NCI-H2227 (cell line): ENCODE results near the gene ZNF319.

Experiments used
- DNase-seq: peaks from one replicate; lab custom pipeline; 2025; ENCODE audit not compliant: unreplicated experiment; lab: John Stamatoyannopoulos, UW

Gene ZNF319

DNA sequence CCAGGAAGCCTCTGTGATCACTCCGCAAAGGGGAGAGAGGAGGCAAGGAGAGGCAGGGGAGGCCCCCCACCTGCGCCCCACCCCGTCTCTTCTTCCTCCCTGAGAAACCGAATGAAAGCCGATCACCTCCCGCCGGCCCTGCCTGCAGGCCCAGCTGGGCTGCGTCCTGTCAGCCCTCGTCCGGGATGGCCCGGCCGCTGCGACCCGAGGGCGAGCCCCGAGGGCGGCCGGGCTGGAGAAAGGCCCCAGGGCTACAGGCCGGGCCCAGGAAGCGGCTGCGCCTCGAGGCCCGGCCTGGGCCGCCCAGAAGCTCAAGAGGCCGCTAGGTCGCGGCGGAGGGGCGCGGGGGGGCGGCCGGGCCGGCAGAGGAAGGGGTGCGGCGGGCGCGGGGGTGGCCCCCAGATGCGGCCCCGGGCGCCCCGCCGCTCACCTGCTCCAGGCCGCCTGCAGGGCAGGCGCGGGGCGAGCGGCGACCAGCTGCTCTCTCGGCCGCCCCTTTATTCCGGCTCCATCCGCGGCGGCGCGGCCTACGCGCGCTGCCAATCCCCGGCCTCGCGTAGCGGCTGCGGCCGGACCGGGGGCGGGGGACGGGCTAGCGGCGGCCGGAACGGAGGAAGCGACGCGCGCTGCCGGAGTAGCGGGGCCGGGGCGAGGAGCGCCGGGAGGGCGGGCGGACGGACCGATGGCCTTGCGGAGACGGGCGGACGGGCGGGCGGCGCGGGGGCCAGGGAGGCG is at the start of gene ZNF319:
ZNF319 (minus strand) TSS at position 702 of the 735 bp plus-strand sequence. CDS start 2,407 bp downstream, outside the sequence.
- DNase-seq: peak; percentile 49

DNA sequence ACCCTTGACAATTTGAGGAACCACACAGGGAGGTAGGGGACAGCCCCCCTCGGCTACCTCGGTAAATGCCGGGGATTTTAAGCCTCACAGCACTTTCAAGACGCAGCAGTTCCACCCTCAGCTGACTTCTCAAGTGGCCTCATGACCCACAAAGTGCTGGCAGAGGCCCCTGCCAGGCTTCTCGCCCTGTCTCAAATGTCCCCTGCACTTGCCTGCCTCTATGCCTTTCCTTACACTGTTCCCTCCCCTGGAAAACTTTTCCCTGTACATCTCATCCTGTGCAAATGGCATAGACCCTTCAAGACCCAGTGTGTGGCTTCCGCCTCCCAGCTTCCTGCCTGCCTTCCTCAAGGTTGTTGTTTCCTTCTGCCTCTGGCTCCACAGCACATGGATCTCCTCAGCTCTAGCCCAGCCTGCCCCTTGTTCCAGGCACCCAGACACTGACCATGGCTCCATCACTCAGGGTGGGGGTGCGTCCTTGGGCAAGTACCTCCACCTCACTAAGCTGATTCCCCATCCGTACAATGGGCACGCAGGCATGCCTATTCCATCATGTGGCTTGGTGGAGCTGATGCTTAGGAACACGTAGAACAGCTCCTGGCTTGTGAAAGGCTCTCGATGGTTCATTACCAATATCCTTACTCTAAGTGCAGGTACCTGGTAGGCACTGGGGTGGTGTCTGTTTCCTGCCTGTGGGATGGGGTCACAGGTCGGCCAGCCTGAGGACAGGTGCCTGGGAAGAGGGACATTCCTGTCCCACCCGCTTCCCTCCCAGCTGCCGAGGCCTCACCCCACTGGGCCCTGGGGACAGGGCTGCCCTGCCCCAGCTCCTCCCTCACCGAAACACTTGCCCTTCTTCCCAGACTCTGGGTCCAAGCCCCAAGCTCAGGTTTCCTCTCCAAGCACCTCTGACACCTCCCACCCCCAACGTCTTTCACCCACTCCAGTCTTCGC is 49.0 kb upstream of the ZNF319 start:
- no peak for DNase-seq

DNA sequence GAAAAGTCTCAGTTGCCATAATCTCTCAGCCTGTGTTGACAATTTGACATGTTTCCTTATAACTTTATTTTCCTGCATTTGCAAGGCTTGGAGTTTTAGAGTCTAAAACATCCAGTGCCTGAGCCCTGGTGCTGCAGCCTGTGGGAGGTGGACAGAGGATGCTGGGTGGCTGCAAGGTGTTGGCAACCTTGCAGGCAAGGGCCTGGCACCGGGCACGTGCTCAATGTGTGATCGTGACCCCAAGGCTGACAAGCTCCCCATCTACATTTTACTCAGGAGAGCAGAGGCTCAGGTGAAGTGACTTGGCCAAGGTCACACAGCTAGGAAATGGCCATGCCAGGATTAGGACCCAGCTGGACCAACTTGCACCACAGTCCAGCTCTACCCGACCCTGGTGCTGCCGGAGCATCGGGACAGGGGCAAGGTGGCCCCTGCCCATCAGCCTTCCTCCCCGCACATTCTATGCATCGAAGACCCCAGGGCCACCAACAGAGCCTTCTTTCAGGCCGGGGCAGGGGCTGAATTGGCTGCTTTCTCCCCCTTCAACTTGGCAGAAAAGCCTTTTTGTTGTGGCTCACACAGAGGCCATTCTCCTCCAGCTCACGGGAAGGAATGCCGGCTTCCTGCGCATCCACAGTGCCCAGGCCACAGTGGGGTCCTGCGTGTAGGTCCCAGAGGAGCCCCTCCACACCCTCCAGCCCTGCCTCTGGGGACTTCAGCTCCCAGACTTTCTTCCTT is 48.2 kb upstream of the ZNF319 start:
- no peak for DNase-seq

DNA sequence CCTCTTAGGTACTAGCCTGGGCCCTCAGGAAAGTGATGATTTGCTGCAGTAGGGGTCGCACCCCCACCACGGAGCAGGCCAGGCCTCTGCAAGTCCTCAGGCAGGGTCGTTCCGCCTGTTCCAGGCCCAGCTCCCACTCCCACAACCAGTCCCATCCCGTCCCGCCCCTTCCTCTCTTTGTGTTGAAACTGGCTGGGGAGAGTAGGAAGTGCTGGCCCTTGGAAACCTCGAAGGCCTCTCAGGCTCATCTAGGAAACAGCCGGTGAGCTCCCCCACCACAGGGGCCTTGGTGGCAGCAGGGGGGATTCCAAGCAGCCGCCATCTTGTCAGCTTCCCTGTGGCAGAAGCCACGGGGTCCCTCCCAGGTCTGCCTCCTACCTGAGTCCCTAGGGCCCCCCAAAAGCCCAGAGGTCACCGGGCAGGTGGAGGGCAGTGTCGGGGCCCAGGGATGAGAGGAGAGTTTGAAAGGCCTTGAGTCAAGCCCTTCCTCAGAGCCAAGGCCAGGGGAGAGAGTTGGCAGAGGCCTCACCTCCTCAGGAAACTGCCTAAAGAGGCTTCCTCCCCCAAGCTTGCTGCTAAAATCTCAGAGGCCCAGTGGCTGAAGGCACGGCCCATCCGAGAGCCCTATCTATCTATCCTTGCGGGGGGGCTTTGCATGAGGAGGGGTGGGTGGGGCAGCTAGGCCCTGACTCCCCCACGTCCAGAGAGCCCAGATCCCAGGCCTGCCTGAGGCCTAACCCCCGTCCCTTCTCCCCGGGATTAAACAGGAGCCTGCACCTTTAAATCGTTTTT is 47.3 kb upstream of the ZNF319 start:
- DNase-seq: no peak

DNA sequence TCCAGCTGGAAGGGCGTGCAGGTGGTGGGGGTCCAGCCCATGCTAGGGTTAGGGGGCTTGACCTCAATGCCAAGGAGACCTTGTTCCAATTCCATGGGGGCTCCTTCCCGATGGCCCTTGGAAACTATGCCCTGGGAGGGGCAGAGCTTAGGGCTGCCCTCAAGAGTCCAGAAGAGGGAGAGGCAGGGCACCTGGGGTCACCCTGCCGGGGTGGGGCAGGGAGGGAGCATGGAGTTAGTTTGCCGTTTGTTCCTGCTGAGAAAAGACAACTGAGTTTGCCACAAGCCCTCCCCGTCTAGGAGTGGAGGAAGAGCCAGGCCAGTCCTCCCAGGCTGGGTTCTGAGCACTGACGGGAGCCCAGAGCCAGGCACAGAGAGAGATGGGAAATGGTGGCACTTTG is 46.5 kb upstream of the ZNF319 start:
- DNase-seq: no peak

DNA sequence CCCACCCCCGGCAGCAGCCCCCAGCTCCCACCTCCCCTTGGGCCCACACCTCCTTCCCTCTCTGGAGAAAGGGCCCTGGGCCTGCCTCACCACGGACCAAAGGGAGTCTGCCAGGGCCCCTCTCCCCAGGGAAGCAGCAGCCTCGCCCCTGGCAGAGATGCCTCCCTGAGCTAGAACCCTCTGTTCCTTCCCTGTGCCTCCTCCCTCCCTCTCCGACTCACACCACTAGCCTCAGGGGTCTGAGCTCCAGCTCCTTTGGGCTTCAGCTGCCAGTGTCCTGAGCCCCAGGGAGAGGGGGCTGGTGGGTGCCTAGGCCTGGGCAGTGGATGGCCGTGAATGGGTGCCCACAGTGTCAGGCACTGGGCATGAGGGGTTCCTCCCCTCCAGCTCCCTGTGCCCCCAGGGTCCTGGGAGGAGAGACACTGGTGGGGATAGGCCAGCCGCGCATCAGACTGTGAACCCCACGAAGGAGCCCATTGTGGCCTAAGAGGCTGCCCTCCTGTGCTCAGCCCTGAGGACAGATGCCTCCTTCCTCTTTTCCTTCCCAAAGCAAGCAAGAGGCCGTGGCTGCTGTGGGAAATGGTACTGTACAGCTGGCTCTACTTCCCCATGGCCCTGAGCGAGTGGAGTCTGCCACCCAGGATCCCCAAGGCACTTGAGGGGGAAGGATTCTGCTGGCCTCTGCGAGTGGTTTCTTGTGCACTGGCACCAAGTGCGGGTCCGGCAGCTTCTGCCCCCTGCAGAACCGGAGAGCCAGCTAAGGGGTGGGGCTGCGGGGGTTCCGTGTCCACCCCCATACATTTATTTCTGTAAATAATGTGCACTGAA is 45.8 kb upstream of the ZNF319 start:
- no peak for DNase-seq

DNA sequence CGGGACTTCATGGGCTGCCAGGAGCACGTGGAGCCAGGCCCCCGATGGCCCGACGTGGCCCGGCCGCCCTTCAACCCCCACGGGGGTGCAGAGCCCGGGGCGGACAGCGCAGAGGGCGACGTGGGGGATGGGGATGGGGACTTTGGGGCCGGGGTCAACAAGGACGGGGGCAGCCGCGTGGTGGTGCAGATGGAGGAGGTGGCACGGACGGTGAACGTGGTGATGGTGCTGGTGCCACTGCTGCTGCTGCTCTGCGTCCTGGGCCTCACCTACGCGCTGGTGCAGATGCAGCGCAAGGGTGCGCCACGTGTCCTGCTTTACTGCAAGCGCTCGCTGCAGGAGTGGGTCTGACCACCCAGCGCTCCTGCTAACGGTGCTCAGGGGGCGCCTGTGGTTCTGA is 44.6 kb upstream of the ZNF319 start:
- no peak for DNase-seq

DNA sequence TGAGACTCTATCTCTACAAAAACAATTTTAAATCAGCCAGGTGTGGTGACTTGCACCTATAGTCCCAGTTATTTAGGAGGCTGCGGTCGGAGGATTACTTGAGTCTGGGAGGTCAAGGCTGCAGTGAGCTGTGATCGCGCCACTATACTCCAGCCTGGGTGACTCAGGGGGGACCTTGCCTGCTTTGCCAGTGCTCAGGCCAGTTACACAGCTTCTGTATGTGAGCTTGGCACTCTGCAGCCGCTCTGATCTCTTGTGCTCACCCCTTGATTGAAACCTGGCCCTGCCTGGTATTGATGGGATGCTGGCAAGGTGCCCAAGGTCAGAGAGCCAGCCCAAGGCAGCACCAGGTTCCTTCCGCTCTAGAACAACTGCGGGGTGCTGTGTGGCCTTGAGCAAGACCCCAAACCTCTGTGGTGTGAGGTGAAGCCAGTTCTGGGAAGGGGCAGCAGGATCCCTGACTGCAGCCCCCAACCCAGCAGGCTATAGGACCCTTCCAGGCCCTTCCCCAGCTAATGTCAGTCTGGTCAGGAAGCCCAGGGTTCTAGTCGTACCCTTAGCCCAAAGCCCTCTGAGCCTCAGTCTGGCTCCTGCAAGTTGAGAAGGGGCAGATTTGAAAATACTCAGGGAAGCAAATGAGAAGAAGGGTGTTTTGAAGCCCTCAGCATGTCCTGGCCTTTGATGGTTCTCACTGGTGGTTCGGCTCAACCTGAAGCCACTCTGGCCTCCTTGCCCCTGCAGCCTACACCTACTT is 44.0 kb upstream of the ZNF319 start:
- DNase-seq: no peak

DNA sequence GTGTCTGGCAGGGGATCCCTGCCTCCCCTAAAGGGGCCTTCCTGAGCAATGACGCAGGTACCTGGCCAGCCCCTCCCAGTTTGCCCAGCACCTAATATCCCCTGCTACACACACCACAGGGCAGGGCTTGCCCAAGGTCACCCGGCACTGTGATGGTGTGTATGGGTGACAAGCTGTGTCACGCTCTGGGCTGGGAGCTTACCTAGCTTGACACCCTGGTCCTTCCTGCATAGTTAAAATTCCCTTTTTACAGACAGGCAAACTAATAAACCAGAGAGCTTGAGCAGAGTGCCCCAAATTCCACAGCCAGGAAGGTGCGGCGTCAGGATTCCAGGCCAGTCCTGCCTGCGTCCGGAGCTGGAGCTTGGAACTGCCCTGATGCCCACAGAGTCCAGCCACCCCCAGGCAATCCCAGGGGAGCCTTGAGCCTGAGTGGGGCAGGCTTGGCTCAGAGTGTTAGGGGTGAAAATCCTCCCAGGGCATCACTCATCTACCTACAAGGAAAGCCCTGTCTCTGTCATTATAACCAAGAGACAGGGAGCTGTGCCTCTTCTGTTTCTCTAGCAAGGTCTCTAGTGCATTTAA is 43.2 kb upstream of the ZNF319 start:
- no peak for DNase-seq

DNA sequence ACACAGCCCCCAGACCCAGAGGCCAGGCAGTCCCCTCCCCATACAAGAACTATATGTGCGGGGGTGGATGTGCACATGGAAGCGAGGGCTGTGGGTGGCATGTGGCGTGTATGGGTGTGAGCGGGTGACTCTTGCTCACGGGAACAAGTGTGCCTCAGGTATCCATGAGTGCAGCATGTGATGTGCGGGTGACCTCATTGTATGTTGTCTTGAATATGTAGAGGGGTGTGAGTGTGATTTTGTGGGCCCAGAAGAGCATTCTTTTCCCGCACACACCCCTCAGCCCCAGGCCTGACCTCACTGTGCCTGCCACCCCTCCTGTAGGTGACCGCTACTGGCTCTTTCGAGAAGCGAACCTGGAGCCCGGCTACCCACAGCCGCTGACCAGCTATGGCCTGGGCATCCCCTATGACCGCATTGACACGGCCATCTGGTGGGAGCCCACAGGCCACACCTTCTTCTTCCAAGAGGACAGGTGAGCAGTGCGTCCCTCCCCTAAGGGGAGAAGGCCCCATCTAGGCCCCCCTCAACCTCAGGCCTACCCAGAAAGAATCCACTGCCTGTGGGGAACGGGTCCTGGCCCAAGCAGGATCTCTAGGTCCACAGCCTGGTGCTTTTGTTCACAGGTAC is 42.5 kb upstream of the ZNF319 start:
- no peak for DNase-seq

DNA sequence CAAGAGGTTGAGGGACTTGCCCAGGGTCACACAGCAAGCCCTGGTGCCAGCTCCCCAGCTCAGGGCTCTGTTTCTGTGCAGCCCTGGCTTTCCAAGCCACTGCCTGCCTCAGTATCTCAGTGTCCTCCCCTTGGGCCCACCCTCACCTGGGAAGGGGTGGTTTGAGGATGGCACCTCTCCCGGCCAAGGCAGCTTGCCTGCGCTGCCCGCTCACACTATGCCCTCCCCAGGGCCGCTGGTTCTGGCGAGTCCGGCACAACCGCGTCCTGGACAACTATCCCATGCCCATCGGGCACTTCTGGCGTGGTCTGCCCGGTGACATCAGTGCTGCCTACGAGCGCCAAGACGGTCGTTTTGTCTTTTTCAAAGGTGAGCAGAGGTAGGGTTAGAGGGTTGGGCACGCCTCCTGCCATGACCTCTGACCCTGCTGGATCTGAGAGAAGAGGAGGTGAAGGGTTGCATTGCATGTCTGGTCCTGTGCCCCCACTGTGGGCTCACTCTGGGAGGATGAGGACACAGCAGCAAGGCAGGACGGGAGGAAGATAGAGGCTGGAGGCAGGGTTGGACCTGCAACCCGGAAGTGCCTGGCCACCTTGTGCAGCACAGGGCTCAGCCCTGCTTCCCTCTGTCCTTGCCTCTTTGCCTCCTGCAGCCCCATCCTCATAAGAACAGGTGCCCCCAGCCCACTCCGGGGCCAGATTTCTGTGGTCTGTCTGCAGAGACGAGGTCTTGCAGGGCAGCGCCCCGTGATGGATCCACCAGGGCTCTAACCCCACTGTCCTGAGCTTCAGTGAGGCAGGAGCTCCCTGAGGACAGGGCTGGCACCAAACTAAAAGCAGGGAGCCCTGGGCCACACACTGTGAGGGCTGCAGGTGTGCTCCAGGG is 41.8 kb upstream of the ZNF319 start:
- no peak for DNase-seq

DNA sequence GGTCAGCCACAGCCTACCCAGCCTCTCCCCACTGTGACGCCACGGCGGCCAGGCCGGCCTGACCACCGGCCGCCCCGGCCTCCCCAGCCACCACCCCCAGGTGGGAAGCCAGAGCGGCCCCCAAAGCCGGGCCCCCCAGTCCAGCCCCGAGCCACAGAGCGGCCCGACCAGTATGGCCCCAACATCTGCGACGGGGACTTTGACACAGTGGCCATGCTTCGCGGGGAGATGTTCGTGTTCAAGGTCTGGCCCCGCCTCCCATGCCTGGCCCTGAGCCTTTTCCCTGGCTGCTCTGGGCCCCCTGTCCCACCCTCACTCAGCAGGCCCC is 41.1 kb upstream of the ZNF319 start:
- DNase-seq: no peak

DNA sequence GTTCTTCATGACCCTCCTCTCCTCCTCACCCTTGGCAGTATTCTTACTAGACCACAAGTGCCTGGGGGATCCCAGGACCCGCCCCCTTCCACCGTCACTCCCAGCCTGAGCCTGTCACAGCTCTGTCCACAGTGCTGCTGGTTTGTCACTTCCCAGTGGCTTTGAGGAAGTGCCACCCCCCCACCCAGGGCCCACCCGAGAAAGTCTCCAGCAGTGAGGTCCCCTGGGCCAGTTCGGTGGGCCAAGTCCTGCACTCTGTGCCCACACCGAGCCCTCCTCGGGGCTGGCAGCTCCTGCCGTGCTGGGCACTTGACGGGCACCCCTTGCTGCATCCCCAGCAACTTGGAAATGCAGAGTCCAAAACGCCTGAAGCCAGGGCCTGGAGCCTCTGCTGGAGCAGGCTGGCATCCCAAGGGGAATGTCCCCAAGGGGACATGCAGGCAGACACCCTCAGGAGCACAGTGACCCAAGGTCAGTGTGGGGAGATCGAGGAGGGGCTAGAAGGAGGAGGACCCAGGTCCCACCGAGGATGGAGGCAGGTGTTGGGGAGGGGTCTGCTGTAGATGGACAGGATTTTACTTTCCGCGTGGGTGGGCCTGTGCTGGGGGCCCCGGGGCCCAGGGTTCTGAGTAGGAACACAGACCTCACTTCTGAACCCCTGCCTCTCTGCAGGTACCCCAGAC is 40.6 kb upstream of the ZNF319 start:
- DNase-seq: no peak

DNA sequence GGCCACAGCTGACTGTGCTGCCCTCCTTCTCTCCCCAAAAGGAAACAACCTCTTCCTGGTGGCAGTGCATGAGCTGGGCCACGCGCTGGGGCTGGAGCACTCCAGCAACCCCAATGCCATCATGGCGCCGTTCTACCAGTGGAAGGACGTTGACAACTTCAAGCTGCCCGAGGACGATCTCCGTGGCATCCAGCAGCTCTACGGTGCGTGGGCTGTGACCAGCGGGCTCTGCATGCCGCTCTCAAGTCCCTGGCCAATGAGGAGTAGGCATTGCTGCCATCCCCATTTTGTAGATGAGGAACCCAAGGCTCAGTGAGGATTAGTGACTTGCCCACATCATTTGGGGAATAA is 40.0 kb upstream of the ZNF319 start:
- no peak for DNase-seq

DNA sequence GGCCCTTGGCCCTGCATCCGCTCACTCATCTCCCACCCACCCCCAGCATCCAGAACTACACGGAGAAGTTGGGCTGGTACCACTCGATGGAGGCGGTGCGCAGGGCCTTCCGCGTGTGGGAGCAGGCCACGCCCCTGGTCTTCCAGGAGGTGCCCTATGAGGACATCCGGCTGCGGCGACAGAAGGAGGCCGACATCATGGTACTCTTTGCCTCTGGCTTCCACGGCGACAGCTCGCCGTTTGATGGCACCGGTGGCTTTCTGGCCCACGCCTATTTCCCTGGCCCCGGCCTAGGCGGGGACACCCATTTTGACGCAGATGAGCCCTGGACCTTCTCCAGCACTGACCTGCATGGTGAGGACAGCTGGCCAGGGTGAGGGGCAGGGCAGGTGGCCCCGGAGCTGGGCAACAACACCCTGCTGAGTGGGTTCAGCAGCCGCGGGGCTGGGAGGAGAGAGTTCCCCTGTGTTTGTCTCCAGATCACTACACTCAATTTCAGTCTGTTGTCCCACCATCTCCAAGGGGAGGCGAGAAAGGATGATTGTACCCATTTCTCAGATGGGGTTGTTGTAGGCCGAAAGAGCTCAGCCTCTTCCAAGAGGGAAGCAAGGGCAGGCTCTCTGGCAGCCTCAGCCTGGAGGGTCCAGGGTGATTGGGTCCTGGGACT is 39.5 kb upstream of the ZNF319 start:
- no peak for DNase-seq

DNA sequence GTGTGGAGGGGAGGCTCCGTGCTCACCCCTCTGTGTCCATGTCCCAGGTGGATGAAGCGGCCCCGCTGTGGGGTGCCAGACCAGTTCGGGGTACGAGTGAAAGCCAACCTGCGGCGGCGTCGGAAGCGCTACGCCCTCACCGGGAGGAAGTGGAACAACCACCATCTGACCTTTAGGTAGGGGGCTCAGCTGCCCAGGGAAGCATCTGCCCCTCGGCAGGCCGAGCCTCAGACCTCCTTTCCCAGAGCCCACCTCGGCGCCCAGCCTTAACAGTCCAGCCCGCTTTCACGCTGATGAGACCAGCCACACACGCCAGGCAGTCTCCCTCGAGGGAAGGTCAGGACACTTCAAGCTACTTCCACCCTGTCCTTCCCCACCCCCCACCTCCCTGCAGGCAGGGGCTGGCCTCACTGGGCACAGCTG is 37.8 kb upstream of the ZNF319 start:
- DNase-seq: no peak
